Adrenal gland (tissue), 12 donors: ENCODE results near the gene KRT78. TPM values are rescaled to one million over a fixed set of nuclear protein-coding genes. Genes with fewer than 3 reads are reported as not detected.

ENCODE experiments used
- DNase-seq, 7 donors: peaks; one replicate each; pipeline ENCODE4 v3.0.0-alpha.2; 2019 to 2020
- H3K27ac ChIP-seq, 5 donors: fragments of 200-600 bp; sonication (generic) in 4 of 5; 1 replicate in 3 of 5; 2 replicates in 2 of 5; pipeline versions ENCODE4 v1.5.1 to v1.8.0; 2016 to 2020; ENCODE audit warnings: mild to moderate bottlenecking in 1 of 5
- H3K27me3 ChIP-seq: fragments of 200-600 bp; 2 replicates; pipeline ENCODE4 v1.8.0; 2021
- H3K36me3 ChIP-seq, 2 donors: fragments of 200-600 bp; replicated peaks in 1 of 2; 1 replicate in 1 of 2; 2 replicates in 1 of 2; pipeline versions ENCODE4 v1.5.1 to v1.8.0; 2018 to 2022
- H3K4me1 ChIP-seq, 2 donors: fragments of 200-600 bp; replicated peaks in 1 of 2; 1 replicate in 1 of 2; 2 replicates in 1 of 2; pipeline versions ENCODE4 v1.5.1 to v1.8.0; 2018 to 2021
- H3K4me3 ChIP-seq, 4 donors: fragments of 200-600 bp; sonication (generic) in 3 of 4; one replicate each; pipeline ENCODE4 v1.5.1; 2016 to 2018
- H3K9me3 ChIP-seq, 3 donors: fragments of 200-600 bp; sonication (generic) in 1 of 3; replicated peaks in 1 of 3; 1 replicate in 2 of 3; 2 replicates in 1 of 3; pipeline versions ENCODE4 v1.5.1 to v1.8.0; 2016 to 2021
- CTCF ChIP-seq, 6 experiments: fragments of 450-650 bp in 4 of 6; fragments of 200-600 bp in 2 of 6; sonication (generic) in 1 of 6; IDR thresholded peaks; 1 replicate in 5 of 6; 2 replicates in 1 of 6; pipeline versions ENCODE4 v1.5.1 to v1.8.0; 2016 to 2021; ENCODE audit warnings: antibody characterized with exemption in 6 of 6, mild to moderate bottlenecking in 2 of 6, moderate library complexity in 1 of 6
- POLR2A ChIP-seq, 2 donors: fragments of 450-650 bp; IDR thresholded peaks; one replicate each; pipeline ENCODE4 v1.6.1; 2017; ENCODE audit warnings: antibody characterized with exemption in 2 of 2, mild to moderate bottlenecking in 2 of 2, moderate library complexity in 1 of 2
- WGBS, 4 donors: extraction: QIAGEN DNeasy Blood & Tissue Kit in 2 of 4; methylation state at CpG; one replicate each; pipeline versions ENCODE4 v1.1.5 to v1.1.7; 2013 to 2017; 5-methylcytosine and 5-hydroxymethylcytosine counted together
- intact Hi-C, 2 donors: fragments of 100-400 bp; cut with DNase I; formaldehyde crosslinking; loops; one replicate each; pipeline versions ENCODE4 v1.14.1 to v1.15.0; 2022 to 2023
- polyA plus RNA-seq, 3 donors: library from polyadenylated mRNA; stranded (reverse); fragments of 200-250 nt in 2 of 3; fragments of 350-450 nt in 1 of 3; fragmentation: Illumina TruSeq in 1 of 3; extraction: RNeasy Lipid Tissue Mini Kit (QIAGEN cat#74804) in 1 of 3; gene quantifications; one replicate each; pipeline ENCODE4 v1.2.3, GENCODE V29; 2013 to 2014
- total RNA-seq, 9 donors: library from RNA; depleted of rRNA in 4 of 9; stranded (reverse); fragments of >200 nt in 4 of 9; fragments of 120-200 nt in 1 of 9; fragmentation: NEBNext Ultra II Directional in 1 of 9; extraction: Animal tissue kit (Norgen Biotek cat#: 25700) in 1 of 9; gene quantifications; one replicate each; pipeline versions ENCODE4 v1.1.0 to v1.2.4, GENCODE V29; 2013 to 2023
- donor health status: healthy with polysubstance abuse.
- donor health status: Bipolar disorder and iron deficiency.
- donor health status: DM: yes; HTN: yes; CAD: no.
- donor health status: DM: no; HTN: no; CAD: no.
- donor health status: DM: no; HTN: no; CAD: no.
- donor health status: DM: yes; HTN: yes; CAD: no.

Gene KRT78
- total and polyA plus RNA-seq, 12 donors = 0.34 TPM; not detected in 11

GRCh38 chr12:52818388-52818787 is 30.4 kb downstream of the KRT78 start:
- 37 to 51% (median 44%) methylated on average over 5 to 7 of the region's 7 CpGs for WGBS, 4 donors
- intact Hi-C loops = no loop called here
- DNase-seq = no peak

GRCh38 chr12:52817699-52818238 is 31.0 kb downstream of the KRT78 start:
- DNase-seq = no peak
- Histone ChIP-seq H3K4me1 (no peaks in the 10 kb centered on the region), H3K27ac (no peak overlapping the region), H3K36me3 (no peaks in the 10 kb centered on the region), H3K9me3 (no peaks in the 10 kb centered on the region), H3K4me3 (no peak overlapping the region), H3K27me3 (peaks cover 10% of the 10 kb centered on the region)
- 52 to 69% (median 67%) methylated on average over 2 of the region's 2 CpGs for WGBS, 4 donors
- intact Hi-C loops = no loop called here
- TF ChIP-seq CTCF (IDR thresholded peaks at IDR 0.05) (no peak), POLR2A (IDR thresholded peaks at IDR 0.05) (no peak)

More at GRCh38 chr12:52818388-52818787, 30.4 kb downstream of the KRT78 start:
- Histone ChIP-seq H3K4me3 (no peak overlapping the region), H3K27ac (no peak overlapping the region), H3K9me3 (no peaks in the 10 kb centered on the region), H3K27me3 (peaks cover 10% of the 10 kb centered on the region), H3K36me3 (no peaks in the 10 kb centered on the region), H3K4me1 (no peaks in the 10 kb centered on the region)
- TF ChIP-seq POLR2A (IDR thresholded peaks at IDR 0.05) = no peak
- no peak for TF ChIP-seq CTCF (IDR thresholded peaks at IDR 0.05)

GRCh38 chr12:52817003-52817698 is 31.6 kb downstream of the KRT78 start:
- intact Hi-C loops = no loop called here
- Histone ChIP-seq H3K36me3 (no peaks in the 10 kb centered on the region), H3K27ac (no peak overlapping the region), H3K9me3 (no peaks in the 10 kb centered on the region), H3K27me3 (peaks cover 10% of the 10 kb centered on the region), H3K4me1 (no peaks in the 10 kb centered on the region), H3K4me3 (no peak overlapping the region)
- 75 to 83% (median 79%) methylated on average over 6 to 8 of the region's 8 CpGs for WGBS, 4 donors
- no peak for TF ChIP-seq CTCF (IDR thresholded peaks at IDR 0.05)
- TF ChIP-seq POLR2A (IDR thresholded peaks at IDR 0.05) = no peak
- DNase-seq = no peak

- intact Hi-C loops = no loop called here
- Histone ChIP-seq H3K4me1 (no peaks in the 10 kb centered on the region), H3K36me3 (no peaks in the 10 kb centered on the region), H3K4me3 (no peak overlapping the region), H3K27me3 (peaks cover 10% of the 10 kb centered on the region), H3K27ac (no peak overlapping the region), H3K9me3 (no peaks in the 10 kb centered on the region)
- DNase-seq = no peak
- no peak for TF ChIP-seq CTCF (IDR thresholded peaks at IDR 0.05)
- no peak for TF ChIP-seq POLR2A (IDR thresholded peaks at IDR 0.05)
- WGBS, 4 donors = 65 to 87% (median 73%) methylated on average over 5 to 9 of the region's 9 CpGs
Measured at GRCh38 chr12:52815676-52816588, 32.9 kb downstream of the KRT78 start.
